ENCODE data around the gene LRRC53.

Gene LRRC53

DNA sequence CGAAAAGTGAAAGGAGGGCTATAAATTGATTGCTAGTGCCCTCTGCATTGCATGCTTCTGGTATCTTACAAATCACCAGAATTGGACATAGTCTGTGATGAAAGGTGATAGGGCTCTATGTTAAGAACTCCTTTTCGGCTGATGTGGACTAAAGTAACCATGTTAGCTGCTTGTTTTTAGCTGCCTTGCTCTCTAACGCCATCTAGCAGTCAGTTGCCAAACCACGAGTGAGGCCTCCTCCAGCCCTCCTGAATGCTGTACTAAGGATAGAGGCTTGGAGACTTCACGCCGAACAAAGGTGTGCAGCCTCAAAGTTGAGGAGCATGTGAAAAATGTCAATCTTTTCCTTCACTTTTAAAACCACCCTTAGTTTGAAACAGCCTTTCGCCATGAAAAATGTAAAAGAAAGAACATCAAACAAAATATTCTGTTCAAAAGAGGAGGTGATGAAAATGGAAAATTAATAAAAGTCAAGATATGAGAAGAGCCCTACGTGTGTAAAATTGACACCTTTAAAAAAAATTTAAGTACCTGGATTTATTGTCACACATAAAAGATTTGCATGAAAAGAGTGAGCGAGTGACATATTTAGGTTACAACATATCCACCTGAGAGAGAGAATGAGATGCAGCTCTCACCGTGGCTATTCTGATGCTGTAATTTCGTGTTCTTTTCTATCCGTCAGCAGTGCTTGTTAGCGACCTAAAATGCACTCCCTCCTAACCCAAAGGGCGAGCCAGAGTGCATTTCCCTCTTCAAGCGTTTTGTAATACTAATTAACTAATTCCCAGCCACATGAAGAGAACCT is 8.1 kb downstream of the LRRC53 start:
- peak; percentile 82 for FAIRE-seq

DNA sequence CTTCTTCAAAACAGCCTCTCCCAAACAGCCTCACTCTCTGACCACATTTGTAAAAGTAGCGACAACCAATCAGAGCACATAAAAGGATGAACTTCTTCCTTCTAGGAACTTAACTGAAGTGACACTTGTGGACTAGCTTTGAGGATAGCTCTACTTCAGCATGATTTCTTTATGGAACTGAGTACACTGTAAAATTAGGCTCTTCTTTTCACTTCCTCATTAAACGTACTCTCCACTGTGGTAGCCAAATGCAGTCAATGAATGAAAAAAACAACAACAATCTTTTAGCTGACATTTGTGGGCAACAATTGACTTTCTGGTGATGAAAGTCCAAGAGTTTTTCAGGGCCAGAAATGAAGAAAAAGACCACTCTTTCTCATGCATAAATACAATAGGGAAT is 9.6 kb downstream of the LRRC53 start:
- no peak for FAIRE-seq

More for the DNA sequence above, 8.1 kb downstream of the LRRC53 start:
- peak; percentile 24 for DNase-seq (ENCODE audit: insufficient read length, low spot score)

DNA sequence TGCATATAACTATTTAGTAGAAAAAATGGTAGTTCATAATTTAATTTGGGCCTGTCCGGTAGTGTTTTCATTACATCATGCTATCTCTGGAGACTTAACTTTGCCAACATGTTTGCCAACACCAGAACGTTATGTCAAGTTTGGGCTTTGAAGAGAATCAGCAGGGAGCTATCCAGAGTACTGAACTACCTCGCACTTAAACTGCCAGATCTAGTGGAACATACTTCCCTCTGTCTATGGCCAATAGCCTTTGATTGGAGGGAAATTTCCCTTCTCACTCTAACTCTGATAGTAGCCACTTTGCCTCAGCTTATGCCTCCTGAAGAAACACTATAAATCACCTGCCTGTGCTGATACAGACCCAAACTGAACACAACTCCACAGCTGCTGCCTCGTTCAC is 10.0 kb downstream of the LRRC53 start:
- FAIRE-seq: no peak
- DNase-seq (ENCODE audit: insufficient read length, low spot score): no peak

More for the DNA sequence above, 9.6 kb downstream of the LRRC53 start:
- DNase-seq (ENCODE audit: insufficient read length, low spot score): no peak

DNA sequence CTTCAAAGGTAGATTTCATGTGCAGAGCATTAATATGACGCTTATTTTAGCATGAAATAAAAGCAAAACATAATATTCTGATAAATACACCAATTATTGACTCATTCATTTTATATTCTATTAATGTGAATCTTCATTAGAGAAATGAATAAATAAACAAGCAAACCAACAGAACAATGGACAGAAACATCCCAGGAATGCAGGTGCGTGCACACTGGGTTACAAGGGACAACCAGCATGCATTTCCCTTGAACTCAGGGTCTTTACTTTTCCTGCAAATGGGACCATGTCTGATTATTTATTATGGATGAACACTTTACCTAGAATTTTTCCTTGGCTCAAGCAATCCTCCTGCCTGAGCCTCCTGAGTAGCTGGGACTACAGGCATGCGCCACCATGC is 13.5 kb downstream of the LRRC53 start:
- FAIRE-seq (no peak), DNase-seq (ENCODE audit: insufficient read length, low spot score) (no peak)

DNA sequence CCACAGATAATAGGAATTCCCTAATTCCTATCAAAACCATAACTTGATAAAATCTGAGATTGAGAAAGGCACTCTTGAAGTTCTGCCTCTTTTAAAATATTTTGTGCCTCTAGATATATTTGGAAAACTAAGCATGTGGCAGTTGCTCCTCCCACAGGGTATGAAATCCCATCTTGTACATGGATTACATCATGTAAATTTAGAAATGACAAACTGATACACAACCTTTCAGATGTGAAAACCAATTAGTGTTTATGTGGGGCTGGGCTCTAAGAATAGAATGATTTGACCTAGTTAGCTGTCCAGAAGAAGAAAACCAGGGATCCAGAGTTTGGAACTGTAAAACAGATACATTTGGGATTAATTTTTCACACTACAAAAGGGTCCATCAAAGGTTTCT is 15.7 kb downstream of the LRRC53 start:
- no peak for DNase-seq (ENCODE audit: insufficient read length, low spot score)
- no peak for FAIRE-seq

DNA sequence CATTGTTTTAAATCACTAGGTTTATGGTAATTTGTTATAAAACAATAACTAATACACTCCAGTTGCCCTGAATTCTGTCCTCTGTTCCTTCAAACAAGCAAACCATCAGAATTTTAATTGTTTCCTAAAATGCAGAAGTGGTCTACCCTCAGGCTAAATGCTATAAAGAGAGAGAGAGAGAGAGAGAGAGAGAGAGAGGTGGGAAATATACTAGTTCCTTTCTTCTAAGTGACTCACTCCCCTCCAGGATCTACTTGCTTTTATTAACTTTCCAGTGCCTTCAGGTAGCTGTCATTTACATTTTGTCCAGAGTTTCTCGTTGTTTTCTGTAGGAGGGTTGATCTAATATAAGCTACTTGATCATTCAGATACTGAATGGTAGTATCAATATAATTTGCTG is 26.4 kb downstream of the LRRC53 start:
- FAIRE-seq: no peak
- DNase-seq (ENCODE audit: insufficient read length, low spot score): no peak

DNA sequence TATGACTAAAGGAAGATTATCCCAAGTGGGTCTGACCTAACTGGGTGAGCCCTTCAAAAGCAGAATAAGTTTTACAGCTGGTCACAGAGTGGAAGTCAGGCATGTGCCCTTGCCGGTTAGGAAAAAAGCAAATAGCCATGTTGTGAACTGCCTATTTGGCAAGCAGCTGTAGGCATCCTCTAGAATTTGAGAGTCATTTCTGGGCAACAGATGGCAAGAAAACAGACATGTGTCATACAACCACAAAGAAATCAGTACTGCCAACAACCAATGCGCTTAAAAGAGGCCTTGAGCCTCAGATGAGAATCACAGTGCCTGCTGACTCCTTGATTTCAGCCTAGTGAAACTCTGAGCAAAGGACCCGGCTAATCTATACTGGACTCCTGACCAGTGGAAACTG is 26.8 kb downstream of the LRRC53 start:
- FAIRE-seq (no peak), DNase-seq (ENCODE audit: insufficient read length, low spot score) (no peak)

DNA sequence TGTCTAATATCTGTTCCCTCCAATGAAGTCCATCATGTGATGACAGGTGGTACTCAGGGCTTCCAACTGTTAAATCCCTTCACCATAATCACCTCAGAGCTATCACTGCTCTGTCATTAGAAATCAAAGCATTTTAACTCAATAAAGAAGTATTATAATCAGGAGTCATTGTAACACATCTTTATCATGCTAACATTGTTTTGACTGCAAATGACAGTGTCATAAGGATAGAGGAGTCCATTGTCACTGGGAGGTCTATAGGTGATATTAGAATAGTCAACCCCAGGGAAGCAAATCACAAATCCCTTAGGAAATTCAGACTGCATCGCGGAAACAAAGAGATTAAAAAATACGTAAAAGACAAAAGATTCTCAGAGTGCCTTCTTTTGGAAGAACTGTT is 30.8 kb downstream of the LRRC53 start:
- FAIRE-seq: no peak
- no peak for DNase-seq (ENCODE audit: insufficient read length, low spot score)

DNA sequence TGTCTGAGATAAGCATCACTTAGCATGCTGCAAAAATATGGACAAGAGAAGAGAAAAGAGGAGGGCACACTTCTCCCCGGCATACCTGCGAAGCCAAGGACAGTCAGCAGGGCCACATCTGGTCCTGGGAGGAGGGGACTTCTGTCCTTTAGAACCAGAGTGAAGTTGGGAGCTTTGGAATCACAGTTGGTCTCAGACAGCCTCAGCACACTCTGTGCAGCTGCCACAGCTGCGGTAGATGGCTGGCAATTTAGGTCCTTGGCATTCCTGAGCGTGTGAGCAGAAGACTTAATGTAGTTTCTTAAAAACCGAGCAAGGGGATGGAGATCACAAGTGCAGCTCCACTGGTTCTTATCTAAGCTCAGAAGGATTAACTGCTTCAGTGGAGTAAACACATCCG is 32.3 kb downstream of the LRRC53 start:
- DNase-seq (ENCODE audit: insufficient read length, low spot score) (no peak), FAIRE-seq (no peak)

DNA sequence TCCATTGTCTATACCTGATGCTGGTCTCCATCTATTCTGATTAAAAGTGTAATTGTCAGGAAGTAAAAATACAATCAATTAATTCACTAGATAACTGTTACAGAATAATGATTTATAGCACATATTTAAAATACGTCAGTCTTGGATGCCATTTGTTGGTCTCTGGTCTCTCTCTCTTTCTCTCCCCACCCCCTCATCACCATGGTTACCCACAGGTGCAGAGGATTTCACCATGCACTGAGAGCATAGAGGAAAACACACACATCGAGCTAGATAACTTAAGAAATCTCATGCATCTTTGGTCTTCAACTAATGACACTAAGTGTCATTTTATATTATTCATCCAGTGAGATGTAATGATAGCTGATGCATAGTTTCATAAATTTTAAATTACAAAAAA is 33.4 kb downstream of the LRRC53 start:
- no peak for FAIRE-seq
- no peak for DNase-seq (ENCODE audit: insufficient read length, low spot score)

DNA sequence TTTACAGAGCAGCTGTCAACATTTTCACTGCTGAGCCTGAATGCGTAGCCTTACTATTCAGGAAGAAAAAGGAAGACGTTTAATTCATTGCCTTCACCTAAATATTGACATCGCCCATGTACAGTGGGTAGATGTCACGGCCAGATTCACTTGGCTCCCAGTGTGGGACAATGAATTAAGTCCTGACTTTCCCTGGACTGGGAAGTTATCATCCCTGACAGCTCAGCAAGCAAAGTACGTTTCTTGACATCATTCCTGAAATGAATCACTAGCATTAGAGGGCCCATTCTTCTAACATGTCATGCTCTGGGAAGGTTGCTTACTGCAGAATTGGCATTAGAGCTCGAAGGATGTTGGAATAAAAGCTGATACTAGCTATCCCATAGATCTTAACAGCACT is 37.8 kb downstream of the LRRC53 start:
- FAIRE-seq: no peak
- no peak for DNase-seq (ENCODE audit: insufficient read length, low spot score)

DNA sequence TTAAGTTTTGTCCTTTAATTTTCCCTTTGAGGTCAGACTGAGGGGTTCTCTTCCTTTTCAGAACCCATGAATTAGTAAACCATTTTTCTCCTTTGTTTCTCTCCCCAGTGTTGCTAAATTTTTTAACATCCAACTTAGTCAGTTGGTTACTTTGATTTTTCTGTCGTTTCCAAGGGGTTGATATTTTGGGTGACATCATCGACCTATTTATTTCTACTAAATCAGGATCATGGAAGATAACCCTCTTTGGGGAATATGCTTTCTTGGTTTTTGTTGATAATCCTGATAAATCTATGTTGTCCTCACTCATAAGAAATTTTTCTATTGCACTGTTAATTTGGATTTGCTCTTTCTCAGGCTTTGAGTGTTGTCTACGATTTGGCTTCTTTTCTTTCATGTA is 40.9 kb downstream of the LRRC53 start:
- FAIRE-seq: no peak

DNA sequence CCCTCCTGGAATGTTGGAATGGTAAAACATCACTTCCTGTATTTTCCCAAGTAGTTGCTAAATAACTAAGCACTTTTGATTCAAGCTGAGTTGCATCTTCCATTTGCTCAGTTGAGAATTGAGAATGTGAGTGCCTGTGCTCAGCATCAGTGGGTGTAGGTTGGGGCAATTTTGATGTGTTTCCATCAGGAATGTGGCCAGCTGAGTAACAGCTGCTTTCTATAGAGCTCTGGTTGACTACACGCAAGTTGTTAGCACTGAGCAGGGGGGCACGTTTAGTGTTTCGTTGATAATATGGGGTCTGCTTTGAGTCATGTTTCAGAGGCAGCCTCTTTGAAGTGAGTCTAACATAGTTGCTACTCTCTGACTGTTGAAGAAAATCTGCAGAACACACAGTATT is 41.5 kb downstream of the LRRC53 start:
- FAIRE-seq (no peak), DNase-seq (ENCODE audit: insufficient read length, low spot score) (no peak)

More for the DNA sequence above, 40.9 kb downstream of the LRRC53 start:
- DNase-seq (ENCODE audit: insufficient read length, low spot score): no peak

DNA sequence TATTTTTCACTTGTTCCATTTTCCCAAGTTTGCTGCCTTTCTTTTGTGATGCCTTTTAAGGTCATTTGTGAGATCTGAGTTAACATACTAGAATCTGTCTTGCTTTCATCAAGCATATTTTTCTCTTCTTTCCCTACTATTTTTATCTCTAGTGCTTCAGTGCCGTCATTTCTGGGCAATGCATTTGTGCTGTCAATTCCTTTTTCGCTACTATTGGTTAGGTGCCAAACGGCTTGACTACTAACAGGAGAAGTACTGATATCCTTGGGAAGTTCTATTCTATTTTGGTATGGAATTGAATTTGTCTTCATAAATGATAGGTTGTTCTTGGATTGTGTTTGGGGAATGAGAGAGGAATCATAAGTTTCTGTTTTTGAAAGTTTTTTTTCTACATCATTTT is 42.2 kb downstream of the LRRC53 start:
- DNase-seq (ENCODE audit: insufficient read length, low spot score) (no peak), FAIRE-seq (no peak)

DNA sequence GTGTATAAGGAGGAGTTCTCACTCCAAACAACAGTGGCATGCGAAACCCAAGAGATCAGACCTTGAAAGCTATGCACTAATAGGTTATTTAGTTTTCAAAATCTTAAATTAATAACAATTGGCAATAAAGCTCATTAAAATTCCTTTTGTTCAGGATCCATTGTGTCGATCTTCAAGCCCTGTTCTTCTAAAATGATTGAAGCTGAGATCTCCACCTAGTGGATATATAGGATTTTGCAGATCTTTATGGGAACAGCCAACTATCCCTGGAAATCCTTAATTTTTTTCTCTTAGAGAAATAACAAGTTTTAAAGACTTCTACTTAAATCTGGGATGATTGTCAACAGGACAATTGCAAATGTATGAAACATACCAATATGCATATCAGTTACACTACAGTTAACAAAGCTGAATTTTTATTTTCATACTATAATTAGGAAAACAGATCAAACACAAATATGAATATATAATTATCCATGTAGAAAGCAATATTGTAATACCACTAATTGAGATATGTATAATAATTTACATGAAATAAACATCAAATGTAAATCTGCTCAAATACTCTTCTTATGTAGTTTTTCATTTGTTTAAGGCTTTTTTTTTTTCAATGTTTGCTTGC is 43.3 kb downstream of the LRRC53 start:
- peak; percentile 6 for DNase-seq (ENCODE audit: insufficient read length, low spot score)
- no peak for FAIRE-seq

DNA sequence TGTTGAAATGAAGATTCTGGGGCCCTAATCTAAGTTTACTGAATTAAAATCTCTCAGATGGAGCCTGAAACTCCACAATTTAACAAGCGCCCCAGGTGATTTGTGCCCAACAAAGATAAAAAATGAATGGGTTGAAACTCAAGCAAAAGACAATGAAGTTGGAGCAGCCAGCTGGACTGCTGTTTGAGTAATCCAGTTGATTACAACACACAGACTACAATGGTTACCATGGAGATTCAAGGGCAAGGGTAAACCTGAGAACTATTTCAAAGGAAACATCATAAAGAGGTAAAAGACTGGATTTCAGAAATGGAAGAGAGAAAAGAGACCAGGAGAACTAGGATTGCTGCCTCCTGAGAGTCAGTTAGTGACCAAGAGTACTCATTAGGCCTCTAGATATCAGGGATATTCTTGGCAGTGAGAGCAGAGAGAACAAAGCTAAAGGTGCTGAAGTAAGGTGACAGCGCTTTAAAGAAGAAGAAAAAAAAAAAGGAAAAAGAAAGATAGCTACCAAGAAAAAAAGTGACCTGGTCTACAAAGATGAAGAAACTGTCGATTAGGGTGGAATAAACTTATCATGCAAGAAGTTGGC is 44.5 kb downstream of the LRRC53 start:
- DNase-seq (ENCODE audit: insufficient read length, low spot score): no peak
- no peak for FAIRE-seq

DNA sequence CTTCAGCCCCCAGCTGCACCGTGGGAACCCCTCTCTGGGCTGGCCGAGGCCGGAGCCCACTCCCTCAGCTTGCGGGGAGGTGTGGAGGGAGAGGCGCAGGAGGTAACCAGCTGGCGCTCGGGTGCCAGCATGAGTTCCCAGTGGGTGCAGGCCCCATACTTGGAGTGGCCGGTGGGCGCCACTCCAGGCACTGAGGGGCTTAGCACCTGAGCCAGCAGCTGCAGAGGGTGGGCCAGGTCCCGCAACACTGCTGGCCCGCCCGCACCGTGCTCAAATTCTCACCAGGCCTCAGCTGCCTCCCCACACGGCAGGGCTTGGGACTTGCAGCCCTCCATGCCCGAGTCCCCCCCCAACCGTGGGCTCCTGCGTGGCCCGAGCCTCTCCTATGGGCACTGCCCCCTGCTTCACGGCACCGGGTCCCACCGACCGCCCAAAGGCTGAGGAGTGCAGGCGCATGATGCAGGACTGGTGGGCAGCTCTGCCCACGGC is 47.2 kb downstream of the LRRC53 start:
- no peak for FAIRE-seq
- DNase-seq (ENCODE audit: insufficient read length, low spot score): no peak

DNA sequence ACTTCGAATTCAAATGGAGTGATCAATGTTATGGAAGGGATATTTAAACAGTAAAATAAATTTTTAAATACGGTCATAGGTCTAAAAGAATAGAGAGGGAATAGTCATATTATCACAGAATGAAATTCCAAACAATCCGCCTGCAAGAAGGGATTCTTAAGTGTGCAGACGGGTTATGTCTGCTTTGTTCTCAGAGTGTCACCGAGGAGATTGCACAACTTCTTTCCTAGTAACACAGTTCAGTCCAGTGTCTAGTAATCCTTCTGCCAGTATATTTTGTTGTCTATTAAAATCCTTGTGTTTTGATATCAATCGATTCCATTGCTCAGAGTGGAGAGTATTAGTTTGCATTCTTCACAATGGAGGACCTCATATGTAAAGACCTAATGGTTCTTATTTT is 48.4 kb downstream of the LRRC53 start:
- FAIRE-seq (no peak), DNase-seq (ENCODE audit: insufficient read length, low spot score) (no peak)

DNA sequence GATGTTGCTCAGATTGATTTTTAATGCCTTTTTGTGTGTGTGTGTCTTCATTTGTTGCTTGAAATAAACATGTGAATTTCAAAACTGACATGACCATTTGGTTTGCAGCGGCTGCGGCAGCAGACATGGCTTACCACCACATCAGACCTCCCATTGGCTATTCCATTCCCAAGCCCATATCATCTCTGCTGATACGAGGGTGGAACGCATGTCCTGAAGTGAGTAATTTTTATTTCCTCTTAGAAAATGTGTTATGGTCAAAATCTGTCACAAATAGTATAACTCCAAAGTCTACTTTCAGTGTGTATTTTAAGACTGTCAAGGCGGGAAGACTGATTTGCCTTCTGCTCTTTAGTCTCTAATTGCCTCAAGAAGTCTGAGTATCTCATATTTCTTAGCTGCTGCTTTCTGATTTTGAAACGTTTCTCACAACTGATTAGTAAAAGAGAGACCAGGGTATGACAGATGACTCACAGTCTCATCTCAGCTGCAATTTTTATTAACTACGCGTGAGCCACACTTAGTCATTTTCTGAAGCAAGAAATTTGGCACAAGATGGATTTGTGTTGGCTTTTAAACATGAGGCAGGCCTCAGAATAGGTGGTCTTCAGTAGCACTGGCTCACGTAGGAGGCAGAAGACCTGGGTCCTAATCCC is 49.0 kb downstream of the LRRC53 start:
- FAIRE-seq (no peak), DNase-seq (ENCODE audit: insufficient read length, low spot score) (no peak)

DNA sequence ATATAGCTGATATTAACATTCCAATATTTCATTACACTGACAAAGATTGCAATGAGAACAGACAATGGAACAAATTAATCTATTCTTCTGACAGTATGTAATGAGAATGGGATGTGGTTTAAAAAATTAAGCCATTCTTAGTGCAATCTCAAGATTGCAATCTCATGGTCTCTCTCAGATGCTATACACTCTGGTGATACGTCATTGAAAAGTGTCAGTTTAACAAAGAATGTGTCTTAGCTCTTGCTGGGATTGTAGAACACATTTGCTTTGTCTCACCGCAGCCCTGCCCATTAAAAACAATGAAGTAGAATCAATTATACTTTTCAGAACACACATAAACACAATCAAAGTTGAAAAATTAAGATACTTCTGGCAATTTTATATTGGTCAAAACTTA is 55.2 kb downstream of the LRRC53 start:
- DNase-seq (ENCODE audit: insufficient read length, low spot score) (no peak), FAIRE-seq (no peak)

DNA sequence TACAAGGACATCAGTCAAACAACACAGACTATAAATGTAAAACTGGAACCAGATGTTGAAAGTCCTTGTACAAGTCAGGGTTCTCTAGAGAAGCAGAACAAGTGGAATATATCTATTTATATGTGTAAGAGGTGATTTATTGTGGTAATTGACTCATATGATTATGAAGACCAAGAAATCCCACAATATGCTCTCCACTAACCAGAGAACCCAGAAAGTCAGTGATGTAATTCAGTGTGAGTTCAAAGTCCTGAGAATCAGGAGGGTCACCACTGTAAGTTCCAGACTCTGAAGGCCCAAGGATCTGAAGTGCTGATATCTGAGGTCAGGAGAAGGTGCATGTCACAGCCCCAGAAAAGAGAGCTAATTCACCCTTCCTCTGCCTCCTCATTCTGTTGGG is 57.0 kb downstream of the LRRC53 start:
- DNase-seq (ENCODE audit: insufficient read length, low spot score) (no peak), FAIRE-seq (no peak)
